OCI-LY7 (cell line): ENCODE measurements around the gene NFATC1. TPM values are rescaled to one million over a fixed set of nuclear protein-coding genes. Genes with fewer than 3 reads are reported as not detected.

ENCODE experiments used
- BruUV-seq: library from RNA; stranded (reverse); fragments of 400-500 nt; replicated peaks from 2 replicates; lab custom pipeline; 2021; lab: Mats Ljungman, UMichigan
- CTCF ChIA-PET: fragments of 300-600 bp; sonication (Branson Sonifier 250); formaldehyde crosslinking; loops from one replicate; lab custom pipeline; 2022; ENCODE audit warnings: antibody characterized with exemption; ENCODE audit not compliant: unreplicated experiment; lab: Charles Lee
- POLR2A ChIA-PET: fragments of 300-600 bp; sonication (Branson Sonifier 250); formaldehyde crosslinking; loops from one replicate; lab custom pipeline; 2022; ENCODE audit warnings: antibody characterized with exemption; lab: Charles Lee
- DNase-seq: peaks from one replicate; pipeline ENCODE4 v3.0.0-alpha.2; 2015; ENCODE audit warnings: low spot score
- H2AFZ ChIP-seq: fragments of 200-600 bp; sonication (generic), shearing (Covaris generic); 2 replicates; pipeline ENCODE4 v1.6.1; 2014; ENCODE audit warnings: mild to moderate bottlenecking, antibody characterized with exemption, low read length, moderate library complexity
- H3K27ac ChIP-seq: fragments of 200-600 bp; sonication (generic); 2 replicates; pipeline ENCODE4 v1.5.1; 2014; ENCODE audit warnings: mixed run types, low read depth, mild to moderate bottlenecking, moderate library complexity, low read length, inconsistent platforms; ENCODE audit not compliant: poor library complexity, severe bottlenecking
- H3K36me3 ChIP-seq: fragments of 200-600 bp; sonication (generic); 2 replicates; pipeline ENCODE4 v1.6.1; 2014; ENCODE audit warnings: mild to moderate bottlenecking, antibody characterized with exemption, low read length, moderate library complexity, mixed read lengths; ENCODE audit not compliant: insufficient read depth
- H3K4me1 ChIP-seq: fragments of 200-600 bp; sonication (generic); 2 replicates; pipeline ENCODE4 v1.5.1; 2014; ENCODE audit warnings: mild to moderate bottlenecking, low read length; ENCODE audit not compliant: insufficient read depth, poor library complexity, severe bottlenecking
- H3K4me2 ChIP-seq: fragments of 200-600 bp; sonication (generic); 2 replicates; pipeline ENCODE4 v1.6.1; 2014; ENCODE audit warnings: mild to moderate bottlenecking, low read length
- H3K4me3 ChIP-seq: fragments of 200-600 bp; sonication (generic); 2 replicates; pipeline ENCODE4 v1.5.1; 2014; ENCODE audit warnings: mild to moderate bottlenecking, low read depth, low read length; ENCODE audit not compliant: poor library complexity, severe bottlenecking
- H3K79me2 ChIP-seq: fragments of 200-600 bp; sonication (generic); 2 replicates; pipeline ENCODE4 v1.6.1; 2016; ENCODE audit warnings: low read depth, mild to moderate bottlenecking, low read length, moderate library complexity, mixed read lengths; ENCODE audit not compliant: insufficient read depth
- H3K9me2 ChIP-seq: fragments of 200-600 bp; sonication (generic); 2 replicates; pipeline ENCODE4 v1.6.1; 2016; ENCODE audit warnings: mild to moderate bottlenecking, low read length, mixed read lengths; ENCODE audit not compliant: insufficient read depth
- H3K9me3 ChIP-seq: fragments of 200-600 bp; sonication (generic); 2 replicates; pipeline ENCODE4 v1.6.1; 2014; ENCODE audit warnings: mild to moderate bottlenecking, mixed run types, low read length, mixed read lengths
- H4K20me1 ChIP-seq: fragments of 200-600 bp; sonication (generic); 2 replicates; pipeline ENCODE4 v1.6.1; 2014; ENCODE audit warnings: mild to moderate bottlenecking, antibody characterized with exemption, low read length, moderate library complexity, mixed read lengths; ENCODE audit not compliant: insufficient read depth
- CTCF ChIP-seq: fragments of 200-600 bp; sonication (generic); conservative IDR thresholded peaks from 2 replicates; pipeline ENCODE4 v1.5.1; 2014; ENCODE audit warnings: mild to moderate bottlenecking, antibody characterized with exemption, low read length, moderate library complexity, mixed read lengths
- EZH2phosphoT487 ChIP-seq: fragments of 200-600 bp; sonication (generic); IDR thresholded peaks from 2 replicates; pipeline ENCODE4 v1.6.1; 2018; ENCODE audit warnings: low read depth, borderline replicate concordance, mild to moderate bottlenecking, mixed run types, antibody characterized with exemption, low read length, moderate library complexity, mixed read lengths
- intact Hi-C: fragments of 100-400 bp; cut with micrococcal nuclease; formaldehyde crosslinking; loops from one replicate; pipeline ENCODE4 v1.10.0; 2022; ENCODE audit not compliant: unreplicated experiment
- total RNA-seq, 2 experiments: library from RNA; depleted of rRNA in 1 of 2; stranded (reverse); fragments of >200 nt in 1 of 2; shearing (Covaris generic) in 1 of 2; gene quantifications; 2 replicates each; pipeline ENCODE4 v1.2.3, GENCODE V29; 2014 to 2022

The NFATC1 gene
- total RNA-seq, 2 experiments from 2014 or later, result 23.6 to 50.4 TPM

GRCh38 chr18:79521416-79522205 is 125.9 kb downstream of the NFATC1 start:
- intact Hi-C loops, result loop anchor here (2.0 to 5.0 kb wide), 3 partner anchors 117 to 513 kb away; partner anchors contain the start of gene RBFA
- ChIA-PET POLR2A (no interaction called here), CTCF (no interaction called here)
- Histone ChIP-seq H4K20me1 (no peaks in the 10 kb centered on the region), H3K9me3 (no peaks in the 10 kb centered on the region), H3K4me2 (peak overlapping the region; percentile 93), H3K4me3 (peak overlapping the region; percentile 67), H3K27ac (peak overlapping the region; percentile 100), H3K9me2 (no peaks in the 10 kb centered on the region), H3K4me1 (peaks cover 86% of the 10 kb centered on the region), H2AFZ (no peak overlapping the region), H3K79me2 (no peaks in the 10 kb centered on the region), H3K36me3 (peaks cover 4% of the 10 kb centered on the region; the same call in 1 of the 2 replicates)
- TF ChIP-seq EZH2phosphoT487 (no peak), CTCF (no peak)
- BruUV-seq, result no TSS peak
- DNase-seq, result no peak

- ChIA-PET POLR2A (interaction anchor here (1.0 to 1.6 kb wide), 2 partner anchors 57 to 63 kb away, joined by 3 to 4 read pairs; no protein-coding TSS in a partner anchor), CTCF (no interaction called here)
- H3K79me2 ChIP-seq, result no peaks in the 10 kb centered on the region
- no peaks in the 10 kb centered on the region for H4K20me1 ChIP-seq
- peak overlapping the region; percentile 67 for H3K4me3 ChIP-seq
- peak overlapping the region; percentile 93 for H3K4me2 ChIP-seq
- H3K27ac ChIP-seq, result peak overlapping the region; percentile 100
- TF ChIP-seq CTCF, result no peak
- DNase-seq, result peak; percentile 58
- intact Hi-C loops, result loop anchor here (1.0 to 5.0 kb wide), 4 partner anchors 57 to 512 kb away; partner anchors contain the start of gene RBFA
- 0 out of 2 replicates have a peak overlapping the region, but pooled peaks have one; percentile 16 for H2AFZ ChIP-seq
- H3K36me3 ChIP-seq, result peaks cover 9% of the 10 kb centered on the region; the same call in 1 of the 2 replicates
- H3K9me2 ChIP-seq, result no peaks in the 10 kb centered on the region
- H3K9me3 ChIP-seq, result no peaks in the 10 kb centered on the region
- H3K4me1 ChIP-seq, result peaks cover 86% of the 10 kb centered on the region
- BruUV-seq, result no TSS peak
Measured at GRCh38 chr18:79522451-79523205, 126.9 kb downstream of the NFATC1 start.
